Osteoblast (primary cell): ENCODE measurements around the gene POT1. TPM values are rescaled to one million over a fixed set of nuclear protein-coding genes. Genes with fewer than 3 reads are reported as not detected.
"Not testable (repeated sequence)": the region's sequence is repeated elsewhere in the genome, so short reads cannot be mapped to it uniquely, and the experiment has no call there.

ENCODE experiments used
- DNase-seq: peaks from one replicate; pipeline ENCODE4 v3.0.0; 2011; ENCODE audit warnings: low spot score, mixed read lengths; ENCODE audit not compliant: insufficient read length; ENCODE audit errors: missing footprints
- H2AFZ ChIP-seq: 2 replicates; pipeline ENCODE4 v1.6.0; 2011; ENCODE audit warnings: mild to moderate bottlenecking, low read length
- H3K27ac ChIP-seq: 2 replicates; pipeline ENCODE4 v1.5.1; 2011; ENCODE audit warnings: mild to moderate bottlenecking, low read depth, low read length, moderate library complexity
- H3K27me3 ChIP-seq: 2 replicates; pipeline ENCODE4 v1.6.0; 2012; ENCODE audit warnings: mild to moderate bottlenecking, control low read depth, inconsistent platforms, low read length, moderate library complexity; ENCODE audit not compliant: insufficient read depth
- H3K36me3 ChIP-seq: 2 replicates; pipeline ENCODE4 v1.5.1; 2011; ENCODE audit warnings: mild to moderate bottlenecking, low read length, control low read depth, moderate library complexity; ENCODE audit not compliant: insufficient read depth
- H3K4me1 ChIP-seq: 2 replicates; pipeline ENCODE4 v1.5.1; 2011; ENCODE audit warnings: mild to moderate bottlenecking, low read length, control low read depth, moderate library complexity; ENCODE audit not compliant: insufficient read depth
- H3K4me2 ChIP-seq: 2 replicates; pipeline ENCODE4 v1.6.0; 2011; ENCODE audit warnings: mild to moderate bottlenecking, low read length; ENCODE audit not compliant: insufficient read depth
- H3K4me3 ChIP-seq: fragments of 200-600 bp; sonication (generic); 3 replicates; pipeline ENCODE4 v1.5.1; 2012; ENCODE audit warnings: mild to moderate bottlenecking, low read length, inconsistent platforms; ENCODE audit not compliant: insufficient read depth
- H3K79me2 ChIP-seq: 2 replicates; pipeline ENCODE4 v1.6.0; 2012; ENCODE audit warnings: mild to moderate bottlenecking, low read length, control low read depth, inconsistent platforms; ENCODE audit not compliant: insufficient read depth
- H3K9me3 ChIP-seq: 2 replicates; pipeline ENCODE4 v1.5.1; 2011; ENCODE audit warnings: low read depth, low read length, control low read depth
- H4K20me1 ChIP-seq: 2 replicates; pipeline ENCODE4 v1.6.0; 2012; ENCODE audit warnings: mild to moderate bottlenecking, low read length, control low read depth; ENCODE audit not compliant: insufficient read depth
- total RNA-seq: library from RNA; depleted of rRNA; stranded (reverse); fragments of >200 nt; gene quantifications from 2 replicates; pipeline ENCODE4 v1.2.3, GENCODE V29; 2012
- TF ChIP-seq, protein P1 (sequence below): IDR thresholded peaks from 2 replicates; pipeline ENCODE4 v1.5.1; 2011; ENCODE audit warnings: mild to moderate bottlenecking, low read depth, low read length, moderate library complexity; ENCODE audit errors: extremely low read depth

POT1 gene, protein sequence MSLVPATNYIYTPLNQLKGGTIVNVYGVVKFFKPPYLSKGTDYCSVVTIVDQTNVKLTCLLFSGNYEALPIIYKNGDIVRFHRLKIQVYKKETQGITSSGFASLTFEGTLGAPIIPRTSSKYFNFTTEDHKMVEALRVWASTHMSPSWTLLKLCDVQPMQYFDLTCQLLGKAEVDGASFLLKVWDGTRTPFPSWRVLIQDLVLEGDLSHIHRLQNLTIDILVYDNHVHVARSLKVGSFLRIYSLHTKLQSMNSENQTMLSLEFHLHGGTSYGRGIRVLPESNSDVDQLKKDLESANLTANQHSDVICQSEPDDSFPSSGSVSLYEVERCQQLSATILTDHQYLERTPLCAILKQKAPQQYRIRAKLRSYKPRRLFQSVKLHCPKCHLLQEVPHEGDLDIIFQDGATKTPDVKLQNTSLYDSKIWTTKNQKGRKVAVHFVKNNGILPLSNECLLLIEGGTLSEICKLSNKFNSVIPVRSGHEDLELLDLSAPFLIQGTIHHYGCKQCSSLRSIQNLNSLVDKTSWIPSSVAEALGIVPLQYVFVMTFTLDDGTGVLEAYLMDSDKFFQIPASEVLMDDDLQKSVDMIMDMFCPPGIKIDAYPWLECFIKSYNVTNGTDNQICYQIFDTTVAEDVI
- total RNA-seq: 23.5 and 30.1 TPM in 2 replicates

DNA sequence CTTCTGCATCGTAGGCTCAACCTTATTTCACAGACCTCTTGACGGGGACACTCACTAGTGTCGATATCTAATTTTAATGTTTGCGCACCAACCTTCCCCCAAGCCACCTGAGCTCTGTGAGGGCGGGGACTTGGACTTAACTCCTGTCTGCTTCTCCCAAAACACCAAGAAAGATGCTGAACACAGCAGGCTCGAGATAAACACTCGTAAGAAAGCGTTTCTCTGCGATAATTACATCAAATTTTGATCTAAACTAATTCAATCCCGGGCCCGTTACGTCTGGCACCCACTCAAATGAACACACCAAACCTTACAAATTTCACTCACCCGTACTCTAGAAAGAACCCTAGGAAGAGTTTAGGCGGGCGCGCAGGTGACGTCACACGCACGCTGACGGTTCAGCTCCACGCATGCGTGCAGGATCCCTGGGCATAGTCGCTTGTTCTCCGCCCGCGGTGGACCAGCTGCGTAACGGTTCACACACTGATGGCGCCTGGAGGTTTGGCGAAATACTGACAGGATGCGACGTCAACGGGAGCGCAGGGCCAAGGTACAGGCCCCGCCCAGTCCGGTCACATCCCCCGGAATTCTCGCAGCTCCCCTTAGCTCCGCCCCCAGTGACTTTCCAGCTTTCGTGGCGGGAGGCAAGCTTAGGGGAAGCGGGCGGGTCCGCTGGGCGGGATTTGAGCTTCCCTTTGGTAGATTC is at the start of gene POT1:
Gene POT1 (minus strand): TSS at position 359 of the 706 bp plus-strand sequence. CDS start 32,652 bp downstream, outside the sequence.
- Histone ChIP-seq H3K27me3 (no peaks in the 10 kb centered on the region), H3K9me3 (no peaks in the 10 kb centered on the region), H3K4me2 (peak within 1 kb of the TSS; percentile 87), H3K27ac (peak within 1 kb of the TSS; percentile 88), H2AFZ (peak within 1 kb of the TSS; percentile 93), H3K4me3 (peak within 1 kb of the TSS; percentile 85), H3K36me3 (peaks cover 3% of the 10 kb centered on the region), H3K79me2 (peaks cover 44% of the 10 kb centered on the region), H4K20me1 (no peaks in the 10 kb centered on the region), H3K4me1 (peaks cover 6% of the 10 kb centered on the region)
- TF ChIP-seq, protein P1, sequence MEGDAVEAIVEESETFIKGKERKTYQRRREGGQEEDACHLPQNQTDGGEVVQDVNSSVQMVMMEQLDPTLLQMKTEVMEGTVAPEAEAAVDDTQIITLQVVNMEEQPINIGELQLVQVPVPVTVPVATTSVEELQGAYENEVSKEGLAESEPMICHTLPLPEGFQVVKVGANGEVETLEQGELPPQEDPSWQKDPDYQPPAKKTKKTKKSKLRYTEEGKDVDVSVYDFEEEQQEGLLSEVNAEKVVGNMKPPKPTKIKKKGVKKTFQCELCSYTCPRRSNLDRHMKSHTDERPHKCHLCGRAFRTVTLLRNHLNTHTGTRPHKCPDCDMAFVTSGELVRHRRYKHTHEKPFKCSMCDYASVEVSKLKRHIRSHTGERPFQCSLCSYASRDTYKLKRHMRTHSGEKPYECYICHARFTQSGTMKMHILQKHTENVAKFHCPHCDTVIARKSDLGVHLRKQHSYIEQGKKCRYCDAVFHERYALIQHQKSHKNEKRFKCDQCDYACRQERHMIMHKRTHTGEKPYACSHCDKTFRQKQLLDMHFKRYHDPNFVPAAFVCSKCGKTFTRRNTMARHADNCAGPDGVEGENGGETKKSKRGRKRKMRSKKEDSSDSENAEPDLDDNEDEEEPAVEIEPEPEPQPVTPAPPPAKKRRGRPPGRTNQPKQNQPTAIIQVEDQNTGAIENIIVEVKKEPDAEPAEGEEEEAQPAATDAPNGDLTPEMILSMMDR: no peak
- DNase-seq: peak; percentile 94

DNA sequence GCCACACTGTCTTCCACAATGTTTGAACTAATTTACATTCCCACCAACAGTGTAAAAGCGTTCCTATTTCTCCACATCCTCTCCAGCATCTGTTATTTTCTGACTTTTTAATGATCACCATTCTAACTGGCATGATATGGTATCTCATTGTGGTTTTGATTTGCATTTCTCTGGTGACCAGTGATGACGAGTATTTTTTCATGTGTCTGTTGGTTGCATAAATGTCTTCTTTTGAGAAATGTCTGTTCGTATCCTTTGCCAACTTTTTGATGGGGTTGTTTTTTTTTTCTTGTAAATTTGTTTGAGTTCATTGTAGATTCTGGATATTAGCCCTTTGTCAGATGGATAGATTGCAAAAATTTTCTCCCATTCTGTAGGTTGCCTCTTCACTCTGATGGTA is 45.5 kb upstream of the POT1 start:
- H3K36me3 ChIP-seq, H3K27me3 ChIP-seq, H4K20me1 ChIP-seq, H3K4me2 ChIP-seq, H3K79me2 ChIP-seq, H3K4me3 ChIP-seq, H3K9me3 ChIP-seq, H3K4me1 ChIP-seq, H3K27ac ChIP-seq, DNase-seq, H2AFZ ChIP-seq: not testable (repeated sequence)

DNA sequence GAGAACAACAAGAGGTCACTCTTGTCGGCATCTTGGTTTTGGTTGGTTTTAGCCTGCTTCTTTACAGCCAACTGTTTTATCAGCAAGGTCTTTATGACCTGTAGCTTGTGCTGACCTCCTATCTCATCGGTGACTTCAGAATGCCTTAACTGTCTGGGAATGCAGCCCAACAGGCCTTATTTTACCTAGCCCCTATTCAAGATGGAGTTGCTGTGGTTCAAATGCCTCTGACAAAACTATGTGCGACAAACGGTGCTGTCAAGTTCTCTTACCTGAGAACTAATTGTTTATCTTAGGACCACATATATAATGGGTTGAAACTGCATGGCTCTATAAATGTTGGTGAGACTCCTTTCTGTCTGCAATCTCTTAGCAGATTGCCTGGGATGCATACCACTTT is 35.9 kb upstream of the POT1 start:
- H4K20me1 ChIP-seq: no peaks in the 10 kb centered on the region
- H3K27ac ChIP-seq: no peak overlapping the region
- no peak for DNase-seq
- H3K4me1 ChIP-seq: no peaks in the 10 kb centered on the region
- no peak overlapping the region for H3K4me3 ChIP-seq
- H3K79me2 ChIP-seq: no peaks in the 10 kb centered on the region
- H2AFZ ChIP-seq: no peak overlapping the region
- H3K4me2 ChIP-seq: no peak overlapping the region
- H3K27me3 ChIP-seq: no peaks in the 10 kb centered on the region
- TF ChIP-seq, protein P1: no peak
- no peaks in the 10 kb centered on the region for H3K36me3 ChIP-seq
- H3K9me3 ChIP-seq: no peaks in the 10 kb centered on the region

DNA sequence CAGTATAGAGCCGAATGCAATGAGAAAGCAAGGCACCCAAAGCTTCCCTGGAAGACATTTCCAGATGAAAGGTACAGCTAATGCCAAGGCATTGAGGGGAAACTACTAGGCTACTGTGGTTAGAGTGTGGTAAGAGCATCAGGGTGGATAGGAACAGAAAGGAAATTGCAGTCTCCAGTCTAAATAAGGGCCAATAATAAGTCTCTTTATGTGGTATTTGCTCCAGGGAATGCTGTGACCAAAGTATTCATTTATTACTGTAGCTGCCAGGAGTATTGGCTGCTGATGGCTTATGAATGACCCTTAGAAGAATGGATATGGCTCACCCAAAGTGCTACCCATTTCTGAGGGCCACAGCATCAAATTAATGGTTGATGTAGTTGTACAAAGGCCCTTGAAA is 30.1 kb upstream of the POT1 start:
- TF ChIP-seq, protein P1: no peak
- H3K4me3 ChIP-seq: no peak overlapping the region
- no peaks in the 10 kb centered on the region for H3K9me3 ChIP-seq
- H3K36me3 ChIP-seq: no peaks in the 10 kb centered on the region
- DNase-seq: no peak
- no peak overlapping the region for H3K4me2 ChIP-seq
- no peak overlapping the region for H2AFZ ChIP-seq
- no peaks in the 10 kb centered on the region for H3K79me2 ChIP-seq
- H3K27ac ChIP-seq: no peak overlapping the region
- H3K4me1 ChIP-seq: no peaks in the 10 kb centered on the region
- H4K20me1 ChIP-seq: no peaks in the 10 kb centered on the region
- H3K27me3 ChIP-seq: no peaks in the 10 kb centered on the region

DNA sequence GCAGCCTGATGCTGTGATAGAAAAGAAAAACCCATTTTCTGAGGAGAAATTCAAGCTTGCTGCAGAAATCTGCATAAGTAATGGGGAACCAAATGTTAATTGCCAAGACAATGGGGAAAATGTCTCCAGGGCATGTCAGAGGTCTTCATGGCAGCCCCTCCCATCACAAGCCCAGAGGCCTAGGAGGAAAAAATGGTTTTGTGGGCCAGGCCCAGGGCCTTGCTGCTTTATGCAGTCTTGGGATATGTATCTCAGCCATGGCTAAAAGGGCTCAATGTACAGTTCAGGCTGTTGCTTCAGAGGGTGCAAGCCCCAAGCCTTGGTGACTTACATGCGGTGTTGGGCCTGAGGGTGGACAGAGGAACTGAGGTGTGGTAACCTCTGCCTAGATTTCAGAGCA is 28.3 kb upstream of the POT1 start:
- H3K4me1 ChIP-seq, DNase-seq, H2AFZ ChIP-seq, H3K4me2 ChIP-seq, H3K27me3 ChIP-seq, H3K4me3 ChIP-seq, H3K27ac ChIP-seq, H4K20me1 ChIP-seq, H3K36me3 ChIP-seq, H3K79me2 ChIP-seq, H3K9me3 ChIP-seq: not testable (repeated sequence)
